ENCODE measurements around the gene KAZN. TPM values are rescaled to one million over a fixed set of nuclear protein-coding genes. Genes with fewer than 3 reads are reported as not detected.

KAZN gene
- total and polyA plus RNA-seq, 2 of the 8 experiments (the other 6 are each of a cell fraction or from before 2014, with no cell fraction given): 3.7 to 11.8 TPM

DNA sequence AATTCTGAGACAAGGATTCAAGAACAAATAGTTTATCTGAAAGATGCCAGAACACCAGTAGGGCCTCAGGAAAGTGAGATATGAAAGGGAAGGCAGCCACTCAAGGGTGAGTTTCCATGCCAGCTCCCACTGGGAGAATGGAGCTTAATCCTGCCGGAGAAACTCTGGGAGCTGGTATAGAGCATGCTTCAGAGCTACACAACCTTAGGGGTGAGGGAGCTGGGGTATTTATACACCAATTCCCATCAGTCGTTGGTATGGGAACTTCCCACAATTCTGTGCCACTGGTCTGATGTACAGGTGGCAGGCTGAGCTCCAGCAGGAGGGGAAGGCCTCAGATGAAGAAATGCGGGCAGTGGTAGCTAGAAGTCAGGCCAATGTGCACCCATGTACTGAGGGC lies 86.6 kb downstream of the KAZN start:
- ChIA-PET POLR2A (ENCODE audit: partially characterized antibody) (no interaction called here), CTCF (ENCODE audit: partially characterized antibody) (interaction anchor here (1.0 kb wide), 1 partner anchor 23 kb away, joined by 3 read pairs; no protein-coding TSS in a partner anchor)
- Histone ChIP-seq H3K9me3 (ENCODE audit: insufficient read depth in 2 of 2, low read depth in 1 of 2, low read length in 1 of 2) (peaks cover 0 to 3% of the 10 kb centered on the region in 2 experiments; a peak in 1 of 4 replicates), H4K20me1 (replicated peaks in 1 of 2; ENCODE audit: control insufficient read depth in 1 of 2, insufficient read depth in 2 of 2, low read length in 2 of 2) (no peaks in the 10 kb centered on the region), H4K8ac (ENCODE audit: extremely low read depth, insufficient read depth, low read length) (no peak overlapping the region), H3K23me2 (ENCODE audit: low read depth, low read length) (no peaks in the 10 kb centered on the region; the same call in 1 of the 2 replicates), H3K4me1 (replicated peaks in 1 of 4; ENCODE audit: control insufficient read depth in 3 of 4, insufficient read depth in 4 of 4, low read length in 3 of 4) (peaks cover 0 to under 1% (median 0%) of the 10 kb centered on the region in 4 experiments; a peak in 1 of 7 replicates), H2BK20ac (ENCODE audit: low read length) (no peak overlapping the region), H3K56ac (replicated peaks; ENCODE audit: insufficient read length, low read depth, low read length) (no peak overlapping the region), H3K4me3 (ENCODE audit: extremely low read depth in 1 of 4, insufficient read depth in 2 of 4, low read depth in 3 of 4, low read length in 4 of 4) (no peak overlapping the region), H3K9ac (replicated peaks in 1 of 4; ENCODE audit: extremely low read depth in 1 of 4, low read depth in 3 of 4, low read length in 3 of 4) (no peak overlapping the region), H3K36me3 (ENCODE audit: control insufficient read depth in 2 of 4, insufficient read depth in 4 of 4, low read length in 3 of 4) (no peaks in the 10 kb centered on the region), H3K4ac (replicated peaks; ENCODE audit: insufficient read length, low read depth, low read length) (no peak overlapping the region), H3K27me3 (replicated peaks in 1 of 4; ENCODE audit: control insufficient read depth in 3 of 4, extremely low read depth in 1 of 4, insufficient read depth in 3 of 4, low read length in 3 of 4) (no peaks in the 10 kb centered on the region), H2BK5ac (ENCODE audit: low read depth, low read length) (no peak overlapping the region), H2BK15ac (ENCODE audit: low read length) (no peak overlapping the region), H2AFZ (ENCODE audit: low read length) (no peak overlapping the region), H3K23ac (ENCODE audit: insufficient read length) (no peak overlapping the region), H2BK12ac (ENCODE audit: low read depth, low read length) (no peak overlapping the region), H2AK5ac (ENCODE audit: low read depth, low read length) (no peak overlapping the region), H4K91ac (replicated peaks; ENCODE audit: insufficient read length, low read length) (no peak overlapping the region), H3K14ac (ENCODE audit: insufficient read length) (no peak overlapping the region), H3K18ac (ENCODE audit: extremely low read depth, low read length) (no peak overlapping the region), H3K79me1 (ENCODE audit: low read depth, low read length) (no peaks in the 10 kb centered on the region; the same call in 1 of the 2 replicates), H3K4me2 (ENCODE audit: insufficient read depth in 1 of 2, low read depth in 2 of 2, low read length in 2 of 2) (no peak overlapping the region), H4K5ac (ENCODE audit: insufficient read length, low read depth, low read length) (no peak overlapping the region), H2BK120ac (replicated peaks; ENCODE audit: low read depth, low read length) (no peak overlapping the region), H3K27ac (ENCODE audit: low read depth, low read length) (no peak overlapping the region), H3K79me2 (ENCODE audit: control insufficient read depth in 1 of 2, insufficient read depth in 2 of 2, low read length in 2 of 2) (no peaks in the 10 kb centered on the region)
- TF ChIP-seq HDAC2 (IDR thresholded peaks at IDR 0.05; ENCODE audit: borderline replicate concordance in 1 of 2, low read depth in 2 of 2, low read length in 2 of 2) (no peak), HDAC6 (IDR thresholded peaks at IDR 0.05; ENCODE audit: low read depth, low read length) (no peak), BRCA1 (IDR thresholded peaks at IDR 0.05; ENCODE audit: low read depth, low read length) (no peak), SRF (IDR thresholded peaks at IDR 0.05; ENCODE audit: low read depth, low read length) (no peak), CHD1 (IDR thresholded peaks at IDR 0.05; ENCODE audit: low read depth, low read length) (no peak), RNF2 (IDR thresholded peaks at IDR 0.05; ENCODE audit: borderline replicate concordance, low read depth, low read length, missing control alignments, poor library complexity, severe bottlenecking) (no peak), SIN3A (conservative IDR thresholded peaks at IDR 0.05 in 1 of 2, IDR thresholded peaks at IDR 0.05 in 1 of 2; ENCODE audit: low read depth in 1 of 2, low read length in 2 of 2) (no peak)
- 86% methylated on average over 3 of the region's 3 CpGs; no CpG with 5 or more reads in 1 of the 2 experiments for WGBS, 2 experiments (ENCODE audit: extremely low coverage in 1 of 2, insufficient coverage in 1 of 2, insufficient read length in 1 of 2, insufficient replicate concordance in 2 of 2, low coverage in 1 of 2, low lambda C conversion rate in 2 of 2, missing lambda C conversion rate in 1 of 2)
- DNase-seq (ENCODE audit: low read depth in 1 of 2, low spot score in 2 of 2) (no peak), FAIRE-seq (no peak)
